CD4-positive, alpha-beta T cell treated with Interleukin-2 at 100 ng/mL for 4 hours (primary cell): ENCODE results near the gene MICALL2.

Source experiments
- DNase-seq: peaks from one replicate; pipeline ENCODE4 v3.0.0-alpha.2; 2020; ENCODE audit warnings: low spot score

The MICALL2 gene

DNA sequence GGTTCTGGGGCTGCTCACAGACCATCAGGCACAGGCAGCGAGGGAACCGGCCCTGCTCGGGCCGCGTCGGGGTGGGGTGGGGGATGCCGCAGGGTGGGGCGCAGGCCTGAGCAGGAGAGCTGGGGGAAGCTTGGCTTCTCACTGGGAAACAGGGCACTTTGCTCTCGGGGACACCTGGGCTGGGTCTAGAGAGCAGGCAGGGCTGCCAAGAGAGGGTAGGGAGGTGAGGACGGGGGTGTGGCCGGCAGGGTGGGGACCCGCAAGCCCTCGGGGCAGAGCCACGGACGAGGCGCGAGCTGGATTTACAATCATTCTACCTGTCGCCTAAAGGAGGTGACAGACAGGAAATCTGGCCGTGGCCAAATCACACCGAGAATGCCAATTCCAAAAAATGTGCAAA, 33.9 kb upstream of the MICALL2 start:
- no peak for DNase-seq

DNA sequence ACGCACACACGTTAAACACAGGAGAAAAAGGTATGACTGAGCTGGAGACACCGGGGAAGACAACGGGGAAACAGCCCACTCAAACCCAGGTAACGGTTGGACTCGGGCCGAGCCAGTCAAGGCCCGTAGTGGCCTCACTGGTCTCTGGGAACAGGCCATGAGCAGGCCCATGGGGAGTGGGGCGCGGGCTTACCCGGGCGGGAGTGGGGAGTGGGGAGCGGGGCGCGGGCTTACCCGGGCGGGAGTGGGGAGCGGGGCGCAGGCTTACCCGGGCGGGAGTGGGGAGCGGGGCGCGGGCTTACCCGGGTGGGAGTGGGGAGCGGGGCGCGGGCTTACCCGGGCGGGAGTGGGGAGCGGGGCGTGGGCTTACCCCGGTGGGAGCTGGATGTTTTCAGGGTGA, 33.4 kb upstream of the MICALL2 start:
- DNase-seq, result no peak

DNA sequence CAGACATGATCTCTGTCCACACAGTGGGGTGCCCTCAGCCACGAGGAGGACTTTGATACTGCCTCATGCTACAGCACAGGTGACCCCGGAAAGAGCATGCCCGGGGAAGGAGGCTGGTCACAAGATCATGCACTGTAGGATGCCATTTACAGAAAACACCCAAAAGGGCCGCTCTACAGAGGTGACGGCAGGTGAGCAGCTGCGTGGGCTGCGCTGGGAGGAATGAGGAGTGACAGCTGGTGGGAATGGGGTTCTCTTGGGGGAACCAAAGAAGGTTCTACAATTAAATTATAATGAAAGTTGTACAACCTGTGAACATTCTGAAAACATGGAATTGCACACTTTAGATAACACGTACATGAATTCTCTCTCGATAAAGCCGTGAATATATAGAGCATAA, 33.0 kb upstream of the MICALL2 start:
- no peak for DNase-seq

DNA sequence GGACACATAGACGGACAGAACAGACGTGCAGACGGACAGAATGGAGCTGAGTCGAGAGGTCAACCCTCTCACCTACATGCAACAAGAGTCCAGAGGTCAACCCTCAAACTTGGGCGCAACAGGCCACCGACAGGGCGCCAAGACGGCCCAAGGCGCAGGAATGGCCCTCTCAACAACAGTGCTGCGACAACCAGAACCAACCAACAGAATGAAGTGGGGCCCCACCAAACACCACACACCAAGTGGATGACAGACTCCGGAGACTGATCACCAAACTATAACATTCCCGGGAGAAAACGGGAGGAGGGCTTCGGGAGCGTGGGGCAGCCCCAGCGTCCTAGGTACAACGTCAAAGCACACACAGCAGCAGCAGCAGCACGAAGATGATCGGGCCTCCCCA, 31.6 kb upstream of the MICALL2 start:
- DNase-seq, result no peak

DNA sequence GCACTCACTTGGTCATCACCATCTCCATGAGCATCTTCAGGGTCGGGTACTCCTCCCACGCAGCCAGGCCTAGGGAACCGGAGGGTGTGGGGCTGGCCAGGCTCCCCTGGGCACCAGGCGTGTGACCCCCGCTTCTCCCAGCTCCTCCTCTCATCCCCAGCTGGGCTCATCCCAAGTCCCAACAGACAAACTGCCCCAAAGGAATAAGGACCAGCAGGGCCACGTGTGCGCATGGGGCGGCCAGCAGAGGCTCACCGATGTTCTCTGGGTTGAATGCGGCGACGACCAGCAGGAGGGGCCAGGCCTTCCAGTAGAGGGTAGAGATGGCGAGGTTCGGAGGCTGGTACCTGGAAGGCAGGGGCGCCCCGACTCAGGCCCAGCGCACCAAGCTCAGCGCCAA, 30.1 kb upstream of the MICALL2 start:
- DNase-seq, result no peak

DNA sequence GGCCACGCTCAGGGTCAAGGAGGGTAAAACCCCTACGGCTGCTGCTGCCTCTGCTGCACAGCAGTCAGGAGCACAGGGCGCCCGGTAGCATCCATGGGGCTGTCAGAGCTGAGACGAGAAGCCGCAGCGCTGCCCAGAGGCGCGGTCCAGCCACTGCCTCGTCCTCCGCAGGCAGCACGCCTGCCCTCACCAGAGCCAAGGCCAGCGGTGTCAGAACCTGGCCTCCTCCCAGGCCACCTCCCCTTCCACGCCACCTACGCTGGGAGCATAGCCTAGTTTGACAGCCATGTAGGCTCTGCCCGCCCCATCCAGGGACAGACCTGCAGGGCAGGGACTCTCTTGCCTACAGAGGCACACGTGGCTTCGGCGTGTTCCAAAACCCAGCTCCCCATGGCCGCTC, 28.7 kb upstream of the MICALL2 start:
- DNase-seq, result no peak

DNA sequence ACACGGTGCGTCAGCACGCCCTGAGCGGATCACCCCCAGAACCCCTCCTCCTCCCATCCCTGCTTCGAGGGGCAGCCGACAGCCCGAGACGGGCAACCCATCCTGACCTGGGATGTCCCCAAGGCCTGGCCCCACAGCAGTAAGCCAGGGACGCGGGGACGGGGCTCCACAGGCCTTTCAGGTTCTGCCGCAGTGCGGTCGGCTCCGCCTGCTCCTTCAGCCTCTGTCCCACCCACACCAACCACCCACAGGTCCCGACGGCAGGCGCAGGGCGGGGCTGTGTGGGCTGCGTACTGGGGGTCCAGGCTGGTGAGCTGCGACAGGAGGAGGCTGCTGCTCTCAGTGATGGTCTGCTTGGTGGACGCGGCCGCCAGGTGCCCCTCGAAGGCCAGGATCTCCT, 28.2 kb upstream of the MICALL2 start:
- no peak for DNase-seq

DNA sequence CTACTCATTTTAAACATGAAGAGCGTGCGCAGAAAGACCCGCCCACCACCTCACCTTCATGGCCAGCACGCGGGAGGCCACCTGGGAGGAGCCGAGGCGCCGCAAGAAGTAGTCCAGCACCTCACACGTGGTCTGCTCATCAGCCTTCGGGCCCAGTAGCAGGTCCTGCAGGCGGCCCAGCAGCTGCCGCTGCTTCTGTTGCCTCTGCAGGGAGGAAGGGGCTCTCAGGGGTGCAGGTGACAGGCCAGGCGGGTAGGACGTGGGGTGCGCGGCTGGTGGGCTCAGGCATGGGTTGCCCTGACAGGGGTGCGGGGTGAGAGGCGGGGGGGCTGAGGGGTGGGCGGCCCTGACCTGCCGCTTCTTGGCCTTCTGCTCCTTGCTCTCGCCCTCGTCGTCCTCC, 27.3 kb upstream of the MICALL2 start:
- no peak for DNase-seq

DNA sequence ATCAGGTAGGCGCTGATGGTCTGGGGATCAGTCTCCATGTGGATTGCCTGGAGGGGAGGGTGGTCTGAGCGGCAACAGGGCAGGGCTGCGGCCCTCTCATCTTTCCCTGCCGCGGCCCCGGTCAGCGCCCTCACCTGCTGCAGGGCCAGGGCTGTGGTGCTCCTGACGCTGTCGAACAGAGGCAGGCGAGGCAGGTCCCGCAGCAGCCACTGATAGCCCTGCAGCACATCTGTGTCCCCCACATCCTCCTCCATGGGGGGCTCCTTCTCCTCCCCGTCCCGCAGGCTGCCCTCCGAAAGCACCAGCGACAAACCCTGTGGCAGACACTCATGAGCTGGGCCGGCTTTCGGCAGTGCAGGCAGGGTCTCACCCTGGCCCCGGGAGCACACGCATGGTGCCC, 25.9 kb upstream of the MICALL2 start:
- no peak for DNase-seq

DNA sequence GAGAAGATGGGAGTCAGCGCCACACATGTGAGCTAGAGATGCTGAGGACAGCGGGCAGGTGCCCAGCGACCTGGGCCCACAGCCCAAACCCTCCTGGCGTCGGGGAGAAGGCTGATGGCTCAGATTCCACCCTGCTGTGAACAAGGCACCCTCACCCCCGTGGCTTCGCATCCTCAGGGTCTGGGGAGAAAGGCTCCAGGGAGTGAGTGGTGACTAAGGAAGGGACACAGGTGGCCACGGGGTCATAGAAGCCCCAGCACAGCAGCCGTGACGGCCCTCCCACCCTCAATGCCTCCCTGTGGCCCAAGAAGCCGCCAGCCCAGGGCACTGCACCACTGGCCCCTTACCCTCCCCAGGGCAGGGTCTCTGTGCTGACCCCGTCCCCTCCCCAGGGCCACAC, 25.3 kb upstream of the MICALL2 start:
- DNase-seq, result no peak

DNA sequence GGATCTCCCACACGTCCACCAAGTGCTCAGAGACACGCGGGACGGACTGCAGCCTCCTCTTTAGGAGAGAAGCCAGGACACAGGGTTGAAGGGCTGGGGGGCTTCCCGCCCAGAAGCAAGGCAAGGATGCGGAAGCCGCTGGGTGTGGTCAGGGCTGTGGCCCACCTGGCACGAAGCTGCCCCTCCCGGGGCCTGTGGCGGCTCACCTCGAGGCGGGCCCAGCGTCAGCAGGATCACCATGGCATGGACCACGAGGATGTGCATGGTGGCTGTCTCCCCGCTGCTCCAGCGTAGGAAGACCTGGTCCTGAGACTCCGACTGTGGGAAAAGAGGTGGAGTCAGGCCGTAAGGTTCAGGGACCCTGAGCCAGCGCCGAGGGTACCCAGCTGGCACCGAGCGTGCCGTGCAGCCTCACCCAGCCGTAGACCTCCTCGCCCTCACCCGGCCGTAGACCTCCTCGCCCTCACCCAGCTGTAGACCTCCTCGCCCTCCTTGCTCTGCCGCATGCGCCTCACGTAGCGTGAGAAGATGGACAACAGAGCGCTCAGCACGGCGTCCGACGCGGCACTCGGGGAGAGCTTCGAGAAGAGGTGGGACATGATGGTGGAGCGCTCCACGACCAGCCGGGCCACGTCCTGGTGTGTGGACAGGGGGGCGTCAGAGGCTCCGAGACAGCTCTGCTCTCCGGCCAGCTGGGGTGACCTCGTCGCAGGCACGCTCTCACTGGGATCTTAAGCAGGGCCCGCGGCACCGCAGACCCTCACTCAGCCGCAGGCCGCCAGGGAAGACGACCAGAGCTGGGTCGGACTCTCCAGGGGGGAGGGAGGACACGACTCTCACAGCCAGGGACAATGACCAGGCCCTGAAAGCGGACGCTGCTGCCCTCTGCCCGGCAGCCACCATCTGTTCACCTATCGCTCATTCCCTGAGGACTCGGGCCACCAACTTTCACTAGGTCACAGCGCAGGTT, 24.6 kb upstream of the MICALL2 start:
- no peak for DNase-seq

DNA sequence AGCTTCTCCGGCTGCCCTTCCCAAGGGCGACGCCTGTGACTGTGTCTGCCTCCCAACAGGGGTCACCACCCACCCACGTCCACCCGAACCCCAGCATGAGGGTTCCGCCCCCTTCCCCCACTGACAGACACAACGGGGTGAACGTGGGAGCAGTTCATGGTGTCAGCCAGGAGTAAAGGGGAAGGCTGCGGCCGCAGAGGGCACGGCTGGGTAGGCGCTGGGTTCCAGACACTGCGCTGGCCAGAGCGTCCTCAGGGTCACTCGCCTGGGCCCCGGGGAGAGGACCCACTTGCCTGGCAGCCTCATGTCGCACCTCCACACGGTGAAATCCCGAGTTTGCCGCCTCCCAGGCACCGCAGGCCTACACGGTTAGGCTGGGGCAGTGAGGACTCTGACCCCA, 23.8 kb upstream of the MICALL2 start:
- no peak for DNase-seq

DNA sequence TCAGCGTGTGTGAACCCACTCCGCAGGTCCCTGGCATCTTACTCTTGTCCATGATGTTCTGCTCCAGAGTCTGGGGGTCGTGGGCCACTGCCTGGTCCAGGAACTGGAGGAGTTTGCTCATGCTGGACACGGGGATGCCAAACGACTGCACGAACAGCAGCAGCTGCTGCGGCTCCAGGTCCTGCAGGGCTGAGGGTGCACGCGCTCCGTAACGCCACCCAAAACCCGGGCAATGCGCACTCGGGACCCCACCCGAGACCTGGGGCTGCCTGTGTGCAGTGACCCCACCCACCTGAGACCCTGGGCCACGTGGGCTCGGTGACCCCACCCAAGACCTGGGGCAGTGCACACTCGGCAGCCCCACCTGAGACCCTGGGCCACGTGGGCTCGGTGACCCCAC, 22.0 kb upstream of the MICALL2 start:
- no peak for DNase-seq

DNA sequence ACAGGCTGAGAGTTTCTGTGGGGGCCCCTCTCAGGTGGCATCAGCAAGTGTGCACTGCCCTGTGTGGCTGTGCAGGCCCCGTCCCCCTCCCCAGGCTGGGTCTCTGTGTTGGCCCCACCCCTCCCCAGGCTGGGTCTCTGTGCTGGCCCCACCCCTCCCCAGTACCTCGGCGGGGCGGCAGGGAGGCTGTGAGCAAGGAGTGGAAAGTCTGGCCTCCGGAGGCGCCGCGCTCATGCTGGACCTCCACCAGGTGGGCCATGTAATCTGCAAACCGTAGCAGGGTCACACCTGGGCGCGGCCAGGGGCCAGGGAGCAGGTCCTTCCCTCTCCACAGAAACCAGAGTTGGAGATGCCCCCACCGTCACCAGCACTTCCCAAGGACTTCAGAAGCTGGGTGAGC, 21.4 kb upstream of the MICALL2 start:
- no peak for DNase-seq

DNA sequence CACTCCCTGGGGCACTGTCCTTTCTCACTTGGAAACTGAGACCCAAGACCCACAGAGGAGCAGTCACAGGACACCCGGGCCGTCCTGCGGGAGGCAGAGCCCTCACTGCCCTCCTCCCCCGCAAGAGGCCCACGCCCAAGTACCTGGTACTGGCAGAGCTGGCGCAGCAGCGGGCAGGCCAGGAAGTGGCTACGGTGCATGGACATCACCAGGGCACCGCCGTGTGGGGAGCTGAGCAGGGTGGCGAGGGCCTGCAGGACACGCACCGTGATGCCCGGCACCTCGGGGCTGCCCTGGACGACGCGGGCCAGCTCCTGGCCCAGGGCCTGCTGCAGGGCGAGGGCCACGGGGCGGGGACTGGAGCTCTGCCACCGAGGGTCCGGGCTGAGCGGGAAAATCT, 20.0 kb upstream of the MICALL2 start:
- no peak for DNase-seq

DNA sequence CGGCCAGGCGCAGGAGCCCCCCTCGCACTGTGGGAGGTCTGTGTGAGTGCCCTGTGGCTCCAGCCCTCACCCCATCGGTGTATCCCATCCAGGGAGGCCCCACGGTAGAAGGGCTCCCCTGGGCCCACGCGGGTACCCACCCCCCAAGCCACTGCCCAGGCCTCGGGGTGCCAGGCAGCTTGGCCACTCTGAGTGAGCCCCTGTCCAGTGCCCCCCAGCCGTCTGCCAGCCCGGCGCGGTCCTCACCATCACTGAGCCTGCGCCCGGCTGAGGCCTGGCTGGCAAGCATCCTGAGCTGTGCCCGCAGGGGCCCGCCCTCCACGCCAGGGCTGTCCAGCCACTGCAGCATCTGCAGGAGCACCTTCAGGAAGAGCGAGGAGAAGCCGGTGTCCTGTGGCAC, 19.2 kb upstream of the MICALL2 start:
- no peak for DNase-seq

DNA sequence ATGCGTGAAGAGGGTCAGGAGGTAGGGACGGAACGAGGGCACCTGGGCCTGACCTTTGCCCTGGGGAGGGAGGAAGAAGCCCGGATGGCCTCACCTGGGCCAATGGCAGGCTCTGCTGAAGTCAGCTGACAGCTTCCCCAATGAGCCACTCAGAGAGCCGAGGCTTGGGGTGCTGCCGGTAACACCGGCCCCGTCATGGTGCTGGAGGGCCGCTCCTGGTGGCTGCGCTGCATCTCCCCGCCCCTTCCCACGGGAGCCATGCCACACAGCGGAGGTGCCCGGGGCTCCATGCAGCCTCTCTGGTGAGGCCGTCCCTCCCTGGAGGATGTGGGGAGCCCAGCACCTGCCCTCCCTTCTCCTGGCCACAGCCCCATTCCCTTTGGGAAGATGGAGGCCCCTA, 17.6 kb upstream of the MICALL2 start:
- DNase-seq, result no peak

DNA sequence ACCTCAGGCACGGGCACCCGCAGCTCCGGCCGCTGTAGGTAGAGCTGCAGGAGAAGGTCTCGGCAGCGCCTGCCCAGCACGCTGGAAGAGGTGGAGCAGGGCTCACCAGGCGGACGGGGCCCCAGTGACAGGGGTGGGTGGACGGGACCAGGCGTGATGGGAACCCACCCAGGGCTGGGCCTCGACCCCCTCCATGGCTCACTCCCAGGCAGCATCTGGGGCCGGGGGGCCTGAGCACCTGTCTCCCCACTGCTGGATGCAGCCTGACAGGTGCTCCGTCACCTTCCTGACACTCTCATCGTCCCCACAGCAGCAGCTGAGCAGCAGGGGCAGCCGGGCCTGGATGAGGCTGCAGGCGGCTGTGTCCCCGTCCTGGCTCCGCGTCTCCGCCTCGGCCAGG, 16.7 kb upstream of the MICALL2 start:
- no peak for DNase-seq

DNA sequence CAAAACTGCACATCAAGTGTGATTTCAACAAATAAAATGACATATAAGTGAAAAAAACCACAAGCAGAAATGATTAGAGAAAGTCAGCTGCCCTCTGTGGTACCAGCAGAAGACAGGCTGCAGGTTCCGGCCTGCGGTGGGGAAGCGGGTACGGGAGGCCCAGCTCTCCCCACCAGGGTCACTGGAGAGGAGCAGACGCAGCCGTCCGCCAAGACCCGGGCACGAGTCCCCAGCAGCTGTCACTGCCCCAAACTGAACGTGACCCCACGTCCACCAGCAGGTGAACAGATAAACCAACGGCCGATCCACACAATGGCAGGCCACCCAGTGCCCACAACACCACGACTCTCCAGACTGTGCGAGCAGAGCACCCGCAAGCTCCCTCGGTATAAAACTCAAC, 16.1 kb upstream of the MICALL2 start:
- DNase-seq, result no peak

DNA sequence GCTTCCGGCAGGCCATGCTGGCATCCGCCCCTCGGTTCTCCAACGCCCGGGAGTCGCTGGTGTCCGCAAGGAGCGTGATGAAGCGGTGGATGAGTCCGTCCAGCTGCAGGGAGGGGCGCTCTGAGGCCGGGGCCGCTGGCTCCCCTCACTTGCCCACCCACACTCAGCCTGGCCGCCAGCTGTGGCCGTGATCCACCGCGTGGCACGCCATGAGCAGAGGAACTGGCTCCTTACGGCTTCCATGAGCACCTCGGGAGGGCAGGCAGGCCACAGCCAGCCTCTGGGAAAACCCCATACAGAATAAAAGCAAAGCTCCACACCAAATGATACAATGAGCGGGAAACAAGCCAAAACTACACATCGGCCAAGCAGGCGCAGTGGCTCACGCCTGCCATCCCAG, 15.5 kb upstream of the MICALL2 start:
- DNase-seq, result no peak

DNA sequence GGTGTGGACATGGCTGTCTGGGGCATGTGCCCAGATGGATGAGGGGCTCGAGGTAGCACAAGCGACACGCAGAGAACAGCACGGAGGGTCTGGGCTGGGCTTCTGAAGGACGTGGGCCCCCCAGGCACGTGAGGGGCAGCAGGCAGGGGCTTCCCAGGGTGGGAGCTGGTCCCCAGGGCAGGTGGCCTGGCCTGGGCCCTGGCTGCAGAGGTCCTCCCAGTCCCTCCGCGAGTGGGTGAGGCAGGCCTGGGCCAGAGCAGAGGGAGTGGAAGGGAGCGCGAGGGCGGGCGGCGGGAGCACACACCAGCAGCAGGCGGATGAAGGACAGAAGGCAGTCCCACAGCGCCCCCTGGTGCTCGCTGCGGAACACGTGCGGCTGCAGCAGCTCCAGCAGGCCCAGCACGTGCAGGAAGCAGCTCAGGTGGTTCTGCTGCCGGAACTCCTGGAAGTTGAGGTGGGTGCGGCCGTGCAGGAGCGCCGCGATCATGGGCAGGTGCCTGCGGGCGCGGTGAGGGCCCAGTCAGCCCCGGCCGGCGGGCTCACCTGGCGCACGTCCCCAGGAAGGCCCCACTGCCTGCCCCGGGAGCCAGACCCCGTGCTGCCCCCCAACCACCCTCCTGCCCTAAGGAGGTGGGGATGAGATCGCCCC, 14.7 kb upstream of the MICALL2 start:
- DNase-seq, result peak; percentile 86

DNA sequence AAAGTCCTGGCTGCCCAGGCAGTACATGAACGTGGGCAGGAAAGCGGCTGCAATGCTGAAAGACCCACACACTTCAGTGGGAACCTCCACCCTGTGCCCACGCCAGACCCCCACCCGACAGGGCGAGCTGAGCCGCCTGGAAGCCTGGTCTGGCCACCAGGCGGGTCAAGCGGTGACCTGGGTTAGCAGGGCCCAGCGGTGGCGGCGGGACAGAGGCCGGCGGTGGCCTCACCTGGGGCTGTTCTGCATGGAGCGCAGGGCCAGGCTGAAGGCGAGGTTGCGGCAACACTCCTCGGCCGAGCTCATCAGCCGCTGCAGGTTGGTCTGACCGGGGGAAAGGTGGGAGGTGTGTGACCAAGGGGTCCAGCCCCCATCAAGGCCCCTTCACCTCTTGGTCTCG, 11.6 kb upstream of the MICALL2 start:
- no peak for DNase-seq

DNA sequence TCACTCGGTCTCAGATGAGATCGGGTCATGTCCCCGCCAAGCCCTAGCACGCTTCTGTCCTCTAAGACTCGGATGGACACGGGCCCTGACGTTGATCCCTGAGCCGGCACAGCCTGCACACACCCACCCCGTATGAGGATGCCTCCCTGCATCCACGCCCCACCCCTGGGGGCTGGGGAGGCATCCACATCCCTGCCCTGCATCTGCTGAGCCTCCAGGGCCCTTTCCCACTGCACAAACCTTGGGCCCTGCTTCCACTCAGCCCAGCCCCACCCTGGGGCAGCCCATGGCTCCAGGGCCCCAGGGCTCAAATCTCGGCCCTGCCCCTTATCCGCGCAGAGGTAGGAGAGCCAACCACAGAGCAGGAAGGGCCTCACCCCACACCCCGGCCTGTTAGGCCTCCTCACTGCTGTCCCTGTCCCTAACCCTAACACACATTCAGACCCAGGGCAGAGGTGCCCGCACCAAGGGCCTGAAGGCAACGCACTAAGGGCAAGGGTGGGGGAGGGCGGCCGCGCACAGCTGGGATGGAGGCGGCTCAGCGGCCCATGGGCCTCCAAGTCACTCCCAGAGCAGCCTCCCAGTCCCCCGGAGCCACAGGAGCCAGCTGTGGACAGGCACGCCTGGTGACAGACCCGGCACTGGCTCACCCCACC, 9.5 kb upstream of the MICALL2 start:
- no peak for DNase-seq
